Spleen (tissue), 3 donors: ENCODE measurements around the gene SLC39A10.

ENCODE experiments used
- POLR2A ChIP-seq, 3 donors: fragments of 450-650 bp; IDR thresholded peaks; one replicate each; pipeline ENCODE4 v1.5.1; 2017; ENCODE audit warnings: antibody characterized with exemption in 3 of 3, mild to moderate bottlenecking in 1 of 3
- POLR2AphosphoS5 ChIP-seq, 3 donors: sonication (generic); formaldehyde crosslinking; IDR thresholded peaks; one replicate each; pipeline ENCODE4 v1.5.1; 2017; ENCODE audit warnings: antibody characterized with exemption in 3 of 3

- no peak for TF ChIP-seq POLR2AphosphoS5 (IDR thresholded peaks at IDR 0.05)
- no peak for TF ChIP-seq POLR2A (IDR thresholded peaks at IDR 0.05)
Observed at GRCh38 chr2:195782156-195782555, 125.1 kb downstream of the SLC39A10 start.
